ENCODE results near the gene ELFN1.
"Not testable (repeated sequence)": the region's sequence is repeated elsewhere in the genome, so short reads cannot be mapped to it uniquely, and the experiment has no call there.

The ELFN1 gene

DNA sequence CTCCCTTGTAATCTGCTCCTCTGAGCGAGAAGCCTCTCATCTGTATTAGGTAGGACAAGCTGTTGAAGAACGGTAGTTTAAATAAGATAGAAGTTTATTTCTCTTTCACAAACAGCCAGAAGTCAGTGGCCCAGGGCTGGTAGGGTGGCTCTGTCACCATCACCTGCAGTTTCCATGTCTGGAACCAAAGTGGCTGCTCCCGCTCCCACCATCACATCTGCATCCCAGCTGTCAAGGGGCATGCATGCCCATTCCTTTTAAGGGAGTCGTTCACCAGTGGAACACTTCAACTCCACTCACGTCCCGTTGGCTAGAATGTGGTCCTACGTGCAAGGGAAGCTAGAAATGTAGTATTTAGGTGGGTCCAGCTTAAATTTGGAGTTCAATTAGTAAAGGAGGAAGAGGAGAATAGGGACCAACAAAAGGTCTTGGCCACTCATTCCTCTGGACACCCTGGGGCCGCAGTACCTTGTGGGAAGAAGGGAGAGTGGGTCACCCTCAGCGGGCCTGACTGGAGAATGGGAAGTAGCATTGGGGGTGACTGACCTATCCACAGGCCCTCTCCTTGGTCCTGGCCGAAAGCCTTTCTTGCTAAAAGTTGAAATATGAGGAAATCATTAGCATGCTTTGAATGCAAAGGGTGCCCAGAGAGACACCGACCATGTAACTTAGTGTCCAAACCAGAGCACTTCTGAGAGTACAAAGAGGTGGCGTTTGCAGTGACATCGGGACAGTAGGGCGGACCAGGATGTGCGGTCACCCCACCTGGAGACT lies 48.0 kb downstream of the ELFN1 start:
- peaks cover 0 to 3% of the 10 kb centered on the region in 2 donors for H3K27me3 ChIP-seq (ENCODE audit: control insufficient read depth in 2 of 2, insufficient read depth in 2 of 2, low read length in 2 of 2)
- H3K9me3 ChIP-seq (ENCODE audit: control insufficient read depth in 2 of 2, low read length in 2 of 2): no peaks in the 10 kb centered on the region
- H3K36me3 ChIP-seq (ENCODE audit: control insufficient read depth in 2 of 2, insufficient read depth in 2 of 2, low read length in 2 of 2): no peaks in the 10 kb centered on the region
- no peak overlapping the region for H3K27ac ChIP-seq (ENCODE audit: low read depth in 2 of 2, low read length in 2 of 2)
- H3K4me3 ChIP-seq (ENCODE audit: low read length in 2 of 2): no peak overlapping the region
- H3K9ac ChIP-seq (ENCODE audit: low read depth in 1 of 2, low read length in 2 of 2): no peak overlapping the region
- no peaks in the 10 kb centered on the region for H3K4me1 ChIP-seq (ENCODE audit: control insufficient read depth in 2 of 2, insufficient read depth in 2 of 2, low read length in 2 of 2)

DNA sequence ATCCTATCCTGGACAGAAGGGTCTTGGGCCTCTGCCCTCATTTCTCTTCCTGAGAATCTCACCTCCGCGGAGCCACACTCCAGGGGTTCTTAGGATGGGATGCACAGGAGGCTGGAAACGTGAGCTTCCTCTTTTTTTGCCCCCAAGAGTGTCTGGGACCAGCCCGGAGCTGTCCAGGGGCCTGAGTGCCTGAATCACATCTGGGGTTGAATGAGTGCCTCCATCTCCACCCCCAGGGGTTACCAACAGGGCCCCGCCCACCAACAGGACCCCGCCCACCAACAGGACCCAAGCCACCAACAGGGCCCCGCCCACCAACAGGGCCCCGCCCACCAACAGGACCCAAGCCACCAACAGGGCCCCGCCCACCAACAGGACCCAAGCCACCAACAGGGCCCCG lies 48.8 kb downstream of the ELFN1 start:
- not testable (repeated sequence) for H3K27ac ChIP-seq (ENCODE audit: low read depth in 2 of 2, low read length in 2 of 2); H3K4me1 ChIP-seq (ENCODE audit: control insufficient read depth in 2 of 2, insufficient read depth in 2 of 2, low read length in 2 of 2); H3K36me3 ChIP-seq (ENCODE audit: control insufficient read depth in 2 of 2, insufficient read depth in 2 of 2, low read length in 2 of 2); H3K4me3 ChIP-seq (ENCODE audit: low read length in 2 of 2); H3K9me3 ChIP-seq (ENCODE audit: control insufficient read depth in 2 of 2, low read length in 2 of 2); H3K27me3 ChIP-seq (ENCODE audit: control insufficient read depth in 2 of 2, insufficient read depth in 2 of 2, low read length in 2 of 2); H3K9ac ChIP-seq (ENCODE audit: low read depth in 1 of 2, low read length in 2 of 2)

DNA sequence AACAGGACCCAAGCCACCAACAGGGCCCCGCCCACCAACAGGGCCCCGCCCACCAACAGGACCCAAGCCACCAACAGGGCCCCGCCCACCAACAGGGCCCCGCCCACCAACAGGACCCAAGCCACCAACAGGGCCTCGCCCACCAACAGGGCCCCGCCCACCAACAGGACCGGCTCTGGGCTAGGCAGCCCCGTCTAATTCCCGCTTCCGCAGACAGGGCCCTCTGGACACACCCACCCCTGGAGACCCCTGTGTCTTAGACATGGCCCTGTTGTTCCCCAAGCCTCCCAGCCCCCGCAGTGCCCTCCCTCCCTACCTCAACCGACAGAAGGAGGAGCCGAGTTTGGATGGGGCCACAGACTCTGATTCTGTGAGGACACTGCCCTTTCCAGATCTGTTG lies 49.2 kb downstream of the ELFN1 start:
- H3K27ac ChIP-seq (ENCODE audit: low read depth in 2 of 2, low read length in 2 of 2); H3K4me3 ChIP-seq (ENCODE audit: low read length in 2 of 2); H3K9me3 ChIP-seq (ENCODE audit: control insufficient read depth in 2 of 2, low read length in 2 of 2); H3K9ac ChIP-seq (ENCODE audit: low read depth in 1 of 2, low read length in 2 of 2); H3K4me1 ChIP-seq (ENCODE audit: control insufficient read depth in 2 of 2, insufficient read depth in 2 of 2, low read length in 2 of 2); H3K27me3 ChIP-seq (ENCODE audit: control insufficient read depth in 2 of 2, insufficient read depth in 2 of 2, low read length in 2 of 2); H3K36me3 ChIP-seq (ENCODE audit: control insufficient read depth in 2 of 2, insufficient read depth in 2 of 2, low read length in 2 of 2): not testable (repeated sequence)

DNA sequence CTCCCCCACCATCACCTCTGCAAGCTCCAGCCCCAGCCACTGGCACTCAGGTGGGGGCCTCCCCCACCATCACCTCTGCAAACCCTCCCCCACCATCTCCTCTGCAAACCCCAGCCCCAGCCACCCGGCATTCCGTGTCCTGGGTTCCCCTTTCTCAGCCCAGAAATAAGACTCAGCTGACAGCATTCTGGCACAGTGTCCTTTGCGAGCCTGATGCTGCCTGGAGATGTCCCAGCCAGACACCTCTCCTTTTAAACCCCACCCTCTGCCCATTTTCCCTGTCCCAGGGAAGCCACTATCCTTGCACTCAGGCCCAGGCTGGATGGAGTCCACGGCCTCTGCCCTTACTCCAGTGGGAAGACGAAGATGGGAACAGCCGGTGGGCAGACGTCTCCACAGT lies 49.8 kb downstream of the ELFN1 start:
- Histone ChIP-seq H3K36me3 (ENCODE audit: control insufficient read depth in 2 of 2, insufficient read depth in 2 of 2, low read length in 2 of 2) (no peaks in the 10 kb centered on the region), H3K9me3 (ENCODE audit: control insufficient read depth in 2 of 2, low read length in 2 of 2) (no peaks in the 10 kb centered on the region), H3K4me3 (ENCODE audit: low read length in 2 of 2) (no peak overlapping the region), H3K27ac (ENCODE audit: low read depth in 2 of 2, low read length in 2 of 2) (no peak overlapping the region), H3K27me3 (ENCODE audit: control insufficient read depth in 2 of 2, insufficient read depth in 2 of 2, low read length in 2 of 2) (peaks cover 2 to 5% of the 10 kb centered on the region in 2 donors), H3K9ac (ENCODE audit: low read depth in 1 of 2, low read length in 2 of 2) (no peak overlapping the region), H3K4me1 (ENCODE audit: control insufficient read depth in 2 of 2, insufficient read depth in 2 of 2, low read length in 2 of 2) (no peaks in the 10 kb centered on the region)

DNA sequence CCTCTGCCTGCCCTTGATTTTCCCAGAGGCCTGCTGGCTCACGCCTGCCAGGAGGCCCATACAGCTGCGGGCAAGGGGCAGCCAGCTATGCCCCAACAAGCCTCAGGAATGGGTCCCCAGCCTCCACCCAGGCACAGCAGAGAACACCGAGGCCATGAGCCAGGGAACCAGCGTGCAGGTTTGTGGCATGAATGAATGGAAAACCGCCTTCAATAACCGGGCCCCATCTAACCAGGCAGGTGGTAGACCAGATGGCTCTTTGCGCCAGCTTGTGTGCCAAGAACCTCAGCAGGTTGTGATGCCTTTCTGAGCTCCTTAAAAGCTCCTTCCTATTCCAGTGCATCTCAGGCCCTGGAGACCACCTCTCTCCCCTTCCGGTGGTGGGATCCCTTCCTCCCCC lies 50.2 kb downstream of the ELFN1 start:
- Histone ChIP-seq H3K9me3 (ENCODE audit: control insufficient read depth in 2 of 2, low read length in 2 of 2) (no peaks in the 10 kb centered on the region), H3K4me1 (ENCODE audit: control insufficient read depth in 2 of 2, insufficient read depth in 2 of 2, low read length in 2 of 2) (no peaks in the 10 kb centered on the region), H3K36me3 (ENCODE audit: control insufficient read depth in 2 of 2, insufficient read depth in 2 of 2, low read length in 2 of 2) (no peaks in the 10 kb centered on the region), H3K4me3 (ENCODE audit: low read length in 2 of 2) (no peak overlapping the region), H3K9ac (ENCODE audit: low read depth in 1 of 2, low read length in 2 of 2) (no peak overlapping the region), H3K27me3 (ENCODE audit: control insufficient read depth in 2 of 2, insufficient read depth in 2 of 2, low read length in 2 of 2) (peaks cover 3 to 4% of the 10 kb centered on the region in 2 donors), H3K27ac (ENCODE audit: low read depth in 2 of 2, low read length in 2 of 2) (no peak overlapping the region)

DNA sequence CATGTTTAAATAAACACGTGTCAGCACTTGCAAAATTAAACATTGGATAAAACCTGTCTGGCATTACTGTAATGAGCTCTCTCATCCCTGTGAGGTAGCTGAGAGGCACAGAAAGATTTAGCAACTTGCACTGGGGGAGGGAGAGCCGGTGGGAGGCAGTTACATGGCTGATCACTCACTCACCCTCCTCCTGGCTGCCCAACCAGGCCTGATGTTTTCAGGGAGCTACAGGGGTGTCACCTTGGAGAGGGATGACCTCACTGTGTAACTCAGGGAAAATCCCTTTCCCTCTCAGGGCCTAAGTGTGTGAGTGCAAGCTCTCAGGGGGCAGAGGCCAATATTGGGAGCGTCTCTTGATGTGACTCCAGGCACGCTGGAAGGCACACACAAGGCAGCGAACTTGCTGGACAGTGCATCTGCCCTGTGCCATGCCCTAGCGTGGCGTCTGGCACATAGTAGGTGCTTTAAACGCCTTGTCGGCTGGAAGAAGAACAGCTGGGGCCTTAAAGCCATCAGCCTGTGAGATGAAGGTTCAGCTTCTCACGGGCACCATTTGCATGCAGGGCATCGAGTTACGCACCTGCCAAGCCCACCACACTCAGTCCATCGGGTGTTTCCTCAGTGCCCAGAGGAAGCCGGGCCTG lies 51.1 kb downstream of the ELFN1 start:
- H3K9me3 ChIP-seq (ENCODE audit: control insufficient read depth in 2 of 2, low read length in 2 of 2): no peaks in the 10 kb centered on the region
- no peak overlapping the region for H3K27ac ChIP-seq (ENCODE audit: low read depth in 2 of 2, low read length in 2 of 2)
- no peak overlapping the region for H3K4me3 ChIP-seq (ENCODE audit: low read length in 2 of 2)
- H3K27me3 ChIP-seq (ENCODE audit: control insufficient read depth in 2 of 2, insufficient read depth in 2 of 2, low read length in 2 of 2): peaks cover 6 to 12% of the 10 kb centered on the region in 2 donors
- H3K9ac ChIP-seq (ENCODE audit: low read depth in 1 of 2, low read length in 2 of 2): no peak overlapping the region
- H3K4me1 ChIP-seq (ENCODE audit: control insufficient read depth in 2 of 2, insufficient read depth in 2 of 2, low read length in 2 of 2): no peaks in the 10 kb centered on the region
- H3K36me3 ChIP-seq (ENCODE audit: control insufficient read depth in 2 of 2, insufficient read depth in 2 of 2, low read length in 2 of 2): no peaks in the 10 kb centered on the region

DNA sequence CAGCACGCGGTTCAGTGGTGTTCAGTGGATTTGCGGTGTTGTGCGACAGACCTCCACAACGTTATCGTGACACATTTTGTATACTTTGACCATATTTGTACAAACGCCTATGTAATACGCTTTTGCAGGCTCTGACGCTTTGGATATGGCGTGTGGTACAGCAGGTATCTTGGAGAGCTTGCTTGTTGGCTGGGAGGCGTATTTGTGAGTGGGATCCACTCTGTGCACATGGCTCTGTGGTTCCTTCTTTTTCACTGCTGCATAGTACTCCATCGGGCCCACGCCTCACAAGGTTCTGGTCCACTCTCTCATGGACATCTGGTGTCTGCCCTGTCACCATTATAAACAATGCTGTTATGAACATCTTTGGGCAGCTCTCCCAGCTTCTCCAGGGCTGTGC lies 53.2 kb downstream of the ELFN1 start:
- Histone ChIP-seq H3K4me3 (ENCODE audit: low read length in 2 of 2) (no peak overlapping the region), H3K27me3 (ENCODE audit: control insufficient read depth in 2 of 2, insufficient read depth in 2 of 2, low read length in 2 of 2) (peaks cover 6 to 19% of the 10 kb centered on the region in 2 donors), H3K36me3 (ENCODE audit: control insufficient read depth in 2 of 2, insufficient read depth in 2 of 2, low read length in 2 of 2) (no peaks in the 10 kb centered on the region), H3K4me1 (ENCODE audit: control insufficient read depth in 2 of 2, insufficient read depth in 2 of 2, low read length in 2 of 2) (no peaks in the 10 kb centered on the region), H3K9me3 (ENCODE audit: control insufficient read depth in 2 of 2, low read length in 2 of 2) (no peaks in the 10 kb centered on the region), H3K9ac (ENCODE audit: low read depth in 1 of 2, low read length in 2 of 2) (no peak overlapping the region), H3K27ac (ENCODE audit: low read depth in 2 of 2, low read length in 2 of 2) (no peak overlapping the region)

DNA sequence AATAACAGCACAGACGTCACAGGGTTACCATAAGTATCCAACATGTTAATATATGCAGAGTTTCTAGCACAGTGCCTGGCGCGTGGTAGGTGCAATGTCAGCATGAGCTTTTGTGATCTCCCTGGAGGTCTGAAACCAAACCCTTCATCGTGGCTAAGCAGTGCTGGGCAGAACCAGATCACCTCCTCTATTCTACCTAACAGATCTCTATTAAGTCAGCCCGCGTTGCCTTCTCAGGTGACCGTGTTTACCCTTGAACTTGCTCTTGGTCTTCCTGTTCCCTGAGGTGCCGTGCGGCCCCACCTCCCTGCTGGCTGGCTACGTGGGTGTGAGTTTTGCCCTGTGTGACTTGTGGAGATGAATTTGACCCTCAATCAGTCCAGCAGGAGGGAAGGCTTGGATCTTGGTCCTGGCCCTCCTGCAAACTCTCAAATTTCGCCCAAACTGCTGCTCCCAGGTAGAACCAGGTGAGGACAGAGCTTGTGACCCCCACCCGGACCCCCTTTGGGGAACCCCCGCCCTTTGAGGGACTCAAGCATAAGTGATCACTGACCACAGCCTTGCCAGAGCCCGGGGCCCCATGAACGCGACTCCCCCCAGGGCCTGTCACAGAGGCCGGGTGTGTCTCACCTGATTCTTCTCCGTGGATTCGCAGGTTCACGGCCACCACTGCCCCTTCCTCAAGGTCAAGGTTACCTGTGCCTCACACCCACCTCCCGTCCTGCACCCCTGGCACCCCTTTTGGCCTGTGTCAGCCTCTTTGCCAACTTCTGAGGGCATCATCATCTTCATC lies 54.2 kb downstream of the ELFN1 start:
- H3K9ac ChIP-seq (ENCODE audit: low read depth in 1 of 2, low read length in 2 of 2): no peak overlapping the region
- H3K36me3 ChIP-seq (ENCODE audit: control insufficient read depth in 2 of 2, insufficient read depth in 2 of 2, low read length in 2 of 2): no peaks in the 10 kb centered on the region
- H3K9me3 ChIP-seq (ENCODE audit: control insufficient read depth in 2 of 2, low read length in 2 of 2): no peaks in the 10 kb centered on the region
- H3K4me1 ChIP-seq (ENCODE audit: control insufficient read depth in 2 of 2, insufficient read depth in 2 of 2, low read length in 2 of 2): no peaks in the 10 kb centered on the region
- no peak overlapping the region for H3K4me3 ChIP-seq (ENCODE audit: low read length in 2 of 2)
- peaks cover 6 to 19% of the 10 kb centered on the region in 2 donors for H3K27me3 ChIP-seq (ENCODE audit: control insufficient read depth in 2 of 2, insufficient read depth in 2 of 2, low read length in 2 of 2)
- no peak overlapping the region for H3K27ac ChIP-seq (ENCODE audit: low read depth in 2 of 2, low read length in 2 of 2)

DNA sequence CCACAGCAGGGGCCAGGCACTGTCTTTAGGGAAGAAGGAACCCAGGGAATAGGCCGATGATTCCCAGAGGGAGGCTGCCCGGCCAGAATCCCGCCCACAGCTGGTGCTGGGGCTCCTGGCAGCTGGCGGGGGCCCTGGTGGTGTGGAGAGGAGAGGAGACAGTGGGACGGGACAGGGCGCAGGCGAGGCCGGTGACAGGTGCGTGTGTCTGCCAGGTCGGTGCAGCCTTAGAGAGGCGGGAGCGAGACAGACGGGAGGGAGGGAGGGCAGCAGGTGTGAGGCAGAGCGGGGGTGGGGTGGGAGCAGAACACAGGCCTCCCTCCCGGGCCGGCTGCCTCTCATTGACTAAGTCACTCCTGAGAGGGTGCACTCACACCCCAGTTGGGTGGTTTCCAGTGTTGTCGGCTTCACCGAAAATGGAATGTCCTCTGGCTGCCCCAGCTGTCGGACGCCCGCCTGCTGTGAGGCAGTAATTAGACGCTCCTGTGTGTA lies 55.2 kb downstream of the ELFN1 start:
- Histone ChIP-seq H3K9ac (ENCODE audit: low read depth in 1 of 2, low read length in 2 of 2) (no peak overlapping the region), H3K4me3 (ENCODE audit: low read length in 2 of 2) (no peak overlapping the region), H3K27me3 (ENCODE audit: control insufficient read depth in 2 of 2, insufficient read depth in 2 of 2, low read length in 2 of 2) (peaks cover 6 to 19% of the 10 kb centered on the region in 2 donors), H3K27ac (ENCODE audit: low read depth in 2 of 2, low read length in 2 of 2) (no peak overlapping the region), H3K9me3 (ENCODE audit: control insufficient read depth in 2 of 2, low read length in 2 of 2) (no peaks in the 10 kb centered on the region), H3K36me3 (ENCODE audit: control insufficient read depth in 2 of 2, insufficient read depth in 2 of 2, low read length in 2 of 2) (no peaks in the 10 kb centered on the region), H3K4me1 (ENCODE audit: control insufficient read depth in 2 of 2, insufficient read depth in 2 of 2, low read length in 2 of 2) (no peaks in the 10 kb centered on the region)

Data from mucosa of rectum (tissue), 2 donors.